GM10266 (cell line): Measurements from ENCODE around the gene PGF.

Experiments used
- DNase-seq: peaks from one replicate; pipeline ENCODE4 v3.0.0; 2012; ENCODE audit errors: extremely low spot score
- CTCF ChIP-seq: IDR thresholded peaks from 2 replicates; pipeline ENCODE4 v1.5.1; 2012; ENCODE audit warnings: mild to moderate bottlenecking, low read depth; ENCODE audit not compliant: control insufficient read depth, insufficient read depth; ENCODE audit errors: missing control alignments

PGF gene

DNA sequence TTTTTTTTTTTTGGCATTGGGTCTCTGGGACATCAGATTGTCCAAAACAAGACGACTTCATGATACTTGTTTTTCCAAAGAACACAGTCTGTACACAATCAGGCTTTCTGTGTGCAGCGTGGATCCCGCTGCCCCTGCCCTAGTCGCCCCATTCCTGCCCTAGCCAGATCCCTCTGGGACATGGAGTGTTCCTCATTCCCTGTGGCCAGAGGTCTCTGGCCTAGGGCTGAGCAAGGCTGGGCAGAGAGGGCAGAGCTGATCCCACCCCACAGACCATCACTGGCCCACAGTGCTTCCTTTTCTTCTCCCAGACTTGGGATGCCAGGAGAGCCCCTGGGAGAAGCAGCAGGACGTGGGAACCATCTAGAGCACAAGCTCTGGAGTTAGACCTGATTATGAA is 26.4 kb upstream of the PGF start:
- no peak for TF ChIP-seq CTCF
- DNase-seq, result no peak

DNA sequence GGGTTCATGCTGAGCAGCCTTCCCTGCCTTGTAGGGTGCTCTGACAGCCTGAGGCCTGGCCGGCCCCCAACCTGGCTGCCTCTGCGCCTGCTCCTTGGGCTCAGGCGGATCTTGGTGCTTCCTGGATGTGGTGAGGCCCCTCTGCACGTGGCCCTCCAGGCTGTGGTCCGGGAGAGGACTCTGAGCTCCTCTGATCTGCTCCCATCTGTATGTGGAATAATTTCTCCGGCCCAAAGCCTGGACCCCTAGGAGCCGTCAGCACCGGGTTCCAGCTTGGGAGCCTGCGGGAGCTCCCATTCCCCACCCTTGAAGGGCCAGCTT is 26.0 kb upstream of the PGF start:
- no peak for DNase-seq
- TF ChIP-seq CTCF, result no peak

- no peak for DNase-seq
- no peak for TF ChIP-seq CTCF
These were observed 25.5 kb upstream of the PGF start for GRCh38 chr14:74980731-74981461.

GRCh38 chr14:74980398-74980730 is 25.0 kb upstream of the PGF start:
- DNase-seq, result no peak

GRCh38 chr14:74979442-74980397 is 24.3 kb upstream of the PGF start:
- no peak for TF ChIP-seq CTCF
- no peak for DNase-seq

More at GRCh38 chr14:74980398-74980730, 25.0 kb upstream of the PGF start:
- TF ChIP-seq CTCF, result no peak

- no peak for TF ChIP-seq CTCF
- no peak for DNase-seq
These were observed 23.6 kb upstream of the PGF start for GRCh38 chr14:74979029-74979428.

DNA sequence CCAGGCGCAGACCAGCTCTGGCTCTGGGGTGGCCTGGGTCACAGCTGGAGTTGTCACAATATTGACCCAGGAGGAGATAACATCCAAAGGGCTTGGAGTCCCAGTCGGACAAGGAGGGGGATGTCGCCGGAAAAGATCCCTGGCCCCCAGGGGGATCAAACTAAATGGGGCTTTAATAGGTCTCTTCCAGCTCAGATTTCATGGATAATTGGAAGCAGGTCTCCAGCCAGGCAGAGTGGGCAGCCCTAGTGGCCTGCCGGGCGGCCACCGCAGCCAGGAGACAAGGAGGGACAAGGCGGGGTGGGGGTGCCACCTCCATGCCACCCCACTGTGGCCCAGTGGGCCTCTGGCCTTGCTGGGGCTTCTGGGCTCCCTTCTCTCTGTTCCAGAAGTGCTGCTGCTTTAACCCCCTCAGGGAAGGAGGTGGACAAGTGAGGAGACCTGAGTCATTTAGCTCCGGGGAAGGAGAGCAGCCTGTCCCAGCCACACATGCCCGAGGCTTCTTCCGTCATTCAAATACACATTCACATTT is 23.1 kb upstream of the PGF start:
- TF ChIP-seq CTCF, result no peak

More for the DNA sequence above, 23.1 kb upstream of the PGF start:
- no peak for DNase-seq
